ENCODE data around the gene OR5B21.

DNA sequence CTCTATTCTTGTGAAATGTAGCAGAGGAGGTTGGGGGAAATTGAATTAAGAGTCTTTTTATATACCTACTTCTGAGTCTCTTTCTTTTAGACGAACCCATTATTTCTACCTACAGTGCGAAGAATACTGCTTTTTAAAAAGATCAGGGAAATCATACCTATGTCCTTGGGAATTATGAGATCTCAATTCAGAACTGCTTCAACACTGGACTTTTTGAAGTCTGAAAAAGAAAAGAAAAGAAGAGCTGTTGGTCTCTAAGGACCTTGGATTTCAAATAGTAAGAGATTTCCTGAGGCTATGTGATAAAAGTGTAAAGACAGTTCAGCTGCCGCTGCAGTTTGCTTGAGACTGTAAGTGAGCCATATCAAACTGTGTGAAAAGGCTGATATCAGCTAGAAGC lies 3.7 kb upstream of the OR5B21 start:
- TF ChIP-seq, protein P1, sequence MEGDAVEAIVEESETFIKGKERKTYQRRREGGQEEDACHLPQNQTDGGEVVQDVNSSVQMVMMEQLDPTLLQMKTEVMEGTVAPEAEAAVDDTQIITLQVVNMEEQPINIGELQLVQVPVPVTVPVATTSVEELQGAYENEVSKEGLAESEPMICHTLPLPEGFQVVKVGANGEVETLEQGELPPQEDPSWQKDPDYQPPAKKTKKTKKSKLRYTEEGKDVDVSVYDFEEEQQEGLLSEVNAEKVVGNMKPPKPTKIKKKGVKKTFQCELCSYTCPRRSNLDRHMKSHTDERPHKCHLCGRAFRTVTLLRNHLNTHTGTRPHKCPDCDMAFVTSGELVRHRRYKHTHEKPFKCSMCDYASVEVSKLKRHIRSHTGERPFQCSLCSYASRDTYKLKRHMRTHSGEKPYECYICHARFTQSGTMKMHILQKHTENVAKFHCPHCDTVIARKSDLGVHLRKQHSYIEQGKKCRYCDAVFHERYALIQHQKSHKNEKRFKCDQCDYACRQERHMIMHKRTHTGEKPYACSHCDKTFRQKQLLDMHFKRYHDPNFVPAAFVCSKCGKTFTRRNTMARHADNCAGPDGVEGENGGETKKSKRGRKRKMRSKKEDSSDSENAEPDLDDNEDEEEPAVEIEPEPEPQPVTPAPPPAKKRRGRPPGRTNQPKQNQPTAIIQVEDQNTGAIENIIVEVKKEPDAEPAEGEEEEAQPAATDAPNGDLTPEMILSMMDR (IDR thresholded peaks at IDR 0.05), result no peak
- TF ChIP-seq POLR2A (IDR thresholded peaks at IDR 0.05), result no peak
- no peak for TF ChIP-seq EP300 (IDR thresholded peaks at IDR 0.05)
